NCI-H1436 treated with DMSO at 0.1 percent for 48 hours (cell line): Measurements from ENCODE around the gene ARFGAP1.

Source experiments
- DNase-seq: peaks from one replicate; lab custom pipeline; 2025; lab: John Stamatoyannopoulos, UW

Gene ARFGAP1

DNA sequence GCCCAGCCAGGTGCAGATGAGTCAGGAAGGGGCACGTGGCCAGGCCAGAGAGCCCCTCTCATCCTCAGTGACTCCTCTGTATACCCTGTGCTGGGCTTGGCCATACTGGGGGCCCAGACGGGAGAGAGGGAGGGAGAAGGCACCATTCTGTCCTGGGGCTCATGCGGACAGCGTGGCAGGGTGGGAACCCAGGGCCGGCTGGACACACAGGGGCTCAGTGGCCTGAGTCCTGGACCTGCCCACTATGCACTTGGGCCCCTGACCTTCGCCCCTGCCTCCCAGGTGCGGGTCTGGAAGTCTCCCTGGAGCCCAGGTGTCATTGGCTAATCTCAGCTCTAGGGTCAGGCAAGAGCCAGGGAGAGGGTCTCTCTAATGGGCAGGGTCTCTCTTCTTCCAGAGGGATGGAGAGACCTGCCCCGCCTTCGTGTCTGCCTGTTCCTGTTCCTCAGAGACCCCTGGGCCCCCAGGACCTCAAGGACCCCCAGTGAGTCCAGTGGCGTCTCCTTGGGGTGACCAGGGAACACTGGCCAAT is 48.1 kb downstream of the ARFGAP1 start:
- no peak for DNase-seq

GRCh38 chr20:63321148-63321831 is 48.7 kb downstream of the ARFGAP1 start:
- no peak for DNase-seq

DNA sequence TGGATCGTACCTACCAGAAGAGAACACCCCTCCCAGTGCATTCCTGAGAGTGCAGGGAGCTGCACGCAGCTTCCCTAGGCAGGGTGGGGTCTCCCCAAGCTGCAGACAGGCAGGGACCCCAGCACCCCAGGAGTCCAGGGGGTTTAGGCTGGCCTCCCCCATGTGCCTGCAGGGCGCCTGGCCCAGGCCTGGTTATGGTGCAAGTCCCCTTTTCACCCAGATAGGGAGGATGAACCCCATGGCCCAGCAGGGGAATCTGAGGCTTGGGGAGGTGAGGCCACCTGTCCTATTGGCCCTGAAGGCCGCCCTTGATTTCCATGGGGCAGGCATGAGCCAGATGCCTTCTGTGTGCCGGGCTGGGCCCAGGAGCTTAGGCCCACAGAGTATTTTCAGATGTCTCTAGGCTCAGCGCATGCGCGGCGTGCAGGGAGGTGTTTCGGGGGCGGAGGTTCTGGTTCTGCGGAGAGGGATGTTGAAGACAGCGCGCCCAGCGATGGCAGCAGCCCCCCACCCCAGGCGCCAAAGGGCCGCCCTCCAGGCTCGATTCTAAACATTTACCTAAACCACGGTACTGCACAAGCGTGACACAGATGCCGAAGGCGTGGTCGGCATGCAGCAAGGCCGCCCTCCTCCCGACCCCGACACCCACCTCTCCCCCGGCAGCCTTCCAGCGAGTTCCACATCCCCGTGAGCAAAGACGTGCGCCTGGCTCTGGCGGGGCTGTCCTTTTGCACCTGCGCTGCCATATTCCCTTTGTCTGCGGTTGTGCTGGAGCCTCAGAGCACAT is 49.7 kb downstream of the ARFGAP1 start:
- no peak for DNase-seq

GRCh38 chr20:63322933-63323273 is 50.3 kb downstream of the ARFGAP1 start:
- DNase-seq, result no peak

- no peak for DNase-seq
These were observed 50.9 kb downstream of the ARFGAP1 start for GRCh38 chr20:63323357-63323981.

DNA sequence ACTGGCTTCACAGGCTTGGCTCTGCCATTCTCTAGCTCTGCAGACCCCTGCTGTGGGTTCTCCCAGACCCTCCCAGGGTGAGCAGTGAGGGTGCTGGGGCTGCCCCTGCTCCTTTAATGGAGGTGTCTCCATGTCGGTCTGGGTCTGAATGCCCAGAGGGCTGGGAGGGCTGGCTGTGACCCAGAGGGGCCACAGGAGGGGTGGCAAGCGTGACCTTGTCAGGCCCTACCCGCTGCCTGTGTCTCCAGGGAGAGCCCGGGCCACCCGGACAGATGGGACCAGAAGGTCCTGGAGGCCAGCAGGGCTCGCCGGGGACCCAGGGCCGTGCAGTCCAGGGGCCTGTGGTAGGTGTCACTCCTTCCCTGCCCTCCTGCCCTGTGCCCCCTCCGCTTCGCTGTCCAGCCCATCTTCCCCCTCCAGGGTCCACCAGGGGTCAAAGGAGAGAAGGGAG is 52.4 kb downstream of the ARFGAP1 start:
- no peak for DNase-seq

- no peak for DNase-seq
These were observed 53.1 kb downstream of the ARFGAP1 start for GRCh38 chr20:63325554-63326313.

DNA sequence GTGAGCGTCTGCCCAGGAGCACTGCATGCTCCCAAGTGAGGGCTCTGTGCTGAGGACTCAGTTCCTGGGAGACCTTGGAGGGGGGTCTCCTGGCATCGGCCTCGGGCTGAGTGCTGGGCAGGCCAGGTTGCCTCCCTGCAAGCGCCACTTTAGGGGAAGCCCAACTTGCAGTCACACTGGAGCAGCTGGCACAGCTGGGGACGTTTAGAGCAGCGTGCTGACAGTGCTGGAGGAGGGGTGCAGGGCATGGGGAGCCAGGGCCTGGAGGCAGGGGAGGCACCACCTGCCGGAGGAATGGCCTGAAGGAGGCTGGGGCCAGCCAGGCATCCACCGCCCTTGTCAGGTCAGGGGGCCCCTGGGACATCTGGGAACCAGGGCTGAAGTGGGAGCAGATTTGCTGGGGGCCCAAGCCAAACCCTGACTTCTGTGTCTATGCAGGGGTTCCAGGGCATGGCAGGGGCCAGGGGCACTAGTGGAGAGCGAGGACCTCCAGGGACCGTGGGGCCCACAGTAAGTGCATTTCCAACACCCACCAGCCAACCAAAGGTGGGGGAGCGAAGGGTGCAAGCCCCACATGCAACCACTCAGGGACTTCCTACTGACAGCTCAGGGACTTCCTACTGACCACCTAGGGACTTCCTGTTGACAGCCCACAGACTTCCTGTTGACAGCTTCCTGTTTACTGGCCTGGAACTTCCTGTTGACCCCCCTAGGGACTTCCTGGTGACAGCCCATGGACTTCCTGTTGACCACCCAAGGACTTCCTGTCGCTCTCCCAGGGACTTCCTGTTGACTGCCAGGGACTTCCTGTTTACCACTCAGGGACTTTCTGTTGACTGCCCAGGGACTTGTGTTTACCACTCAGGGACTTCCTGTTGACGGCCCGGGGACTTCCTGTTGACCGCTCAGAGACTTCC is 54.0 kb downstream of the ARFGAP1 start:
- DNase-seq, result no peak

GRCh38 chr20:63327231-63327745 is 54.7 kb downstream of the ARFGAP1 start:
- DNase-seq, result no peak

DNA sequence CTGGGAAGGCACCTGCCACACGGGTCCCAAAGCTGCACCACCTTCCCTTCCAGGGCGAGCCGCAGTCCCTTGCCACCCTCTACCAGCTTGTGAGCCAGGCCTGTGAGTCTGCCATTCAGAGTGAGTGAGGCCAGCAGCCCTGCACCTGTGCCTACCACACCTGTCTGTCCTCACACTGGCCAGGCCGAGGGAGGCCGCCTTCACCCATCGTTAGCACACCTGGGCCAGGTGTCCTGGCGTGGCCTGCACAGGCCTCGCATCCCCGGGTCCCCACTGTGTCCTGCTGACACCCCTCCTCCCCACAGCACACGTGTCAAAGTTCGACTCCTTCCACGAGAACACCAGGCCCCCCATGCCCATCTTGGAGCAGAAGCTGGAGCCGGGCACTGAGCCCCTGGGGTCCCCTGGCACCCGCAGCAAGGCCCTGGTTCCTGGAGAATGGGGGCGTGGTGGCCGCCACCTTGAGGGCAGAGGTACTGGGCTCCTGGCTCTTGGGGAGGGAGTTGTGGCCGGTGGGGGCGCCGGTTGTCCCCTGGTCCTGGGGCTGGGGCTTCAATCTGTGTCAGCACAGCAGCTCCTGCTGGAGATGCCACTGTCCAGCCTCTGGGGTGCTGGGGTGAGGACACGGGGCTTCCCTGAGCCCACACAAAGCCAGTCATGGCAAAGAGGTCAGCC is 55.5 kb downstream of the ARFGAP1 start:
- no peak for DNase-seq

DNA sequence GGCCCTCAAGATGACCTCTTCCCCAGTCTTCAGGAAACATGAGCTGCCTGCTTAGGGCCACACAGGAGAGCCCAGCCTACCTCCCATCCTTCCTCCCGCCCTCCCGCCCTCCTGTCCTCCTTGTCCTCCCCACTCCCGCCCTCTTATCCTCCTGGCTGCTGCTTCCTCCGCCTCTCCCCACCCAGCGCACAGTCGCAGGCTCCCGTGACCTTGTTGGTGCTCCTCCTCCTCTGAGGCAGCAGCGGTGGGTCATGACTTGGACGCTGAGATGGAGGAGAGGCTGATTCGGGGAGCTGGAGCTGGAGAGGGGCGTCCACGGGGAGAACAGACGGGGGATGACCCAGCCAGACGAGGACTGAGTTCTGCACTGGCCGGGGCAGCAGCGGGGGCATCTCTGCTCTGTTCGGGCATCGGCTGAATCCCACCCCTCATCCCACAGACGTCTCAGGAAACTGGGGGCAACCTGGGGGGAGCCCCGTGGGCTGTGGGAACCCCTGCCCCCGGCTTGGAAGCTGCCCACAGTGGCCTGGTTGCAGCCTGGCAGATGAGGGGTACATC is 56.2 kb downstream of the ARFGAP1 start:
- DNase-seq, result no peak

- no peak for DNase-seq
These were observed 56.9 kb downstream of the ARFGAP1 start for GRCh38 chr20:63329331-63330083.

DNA sequence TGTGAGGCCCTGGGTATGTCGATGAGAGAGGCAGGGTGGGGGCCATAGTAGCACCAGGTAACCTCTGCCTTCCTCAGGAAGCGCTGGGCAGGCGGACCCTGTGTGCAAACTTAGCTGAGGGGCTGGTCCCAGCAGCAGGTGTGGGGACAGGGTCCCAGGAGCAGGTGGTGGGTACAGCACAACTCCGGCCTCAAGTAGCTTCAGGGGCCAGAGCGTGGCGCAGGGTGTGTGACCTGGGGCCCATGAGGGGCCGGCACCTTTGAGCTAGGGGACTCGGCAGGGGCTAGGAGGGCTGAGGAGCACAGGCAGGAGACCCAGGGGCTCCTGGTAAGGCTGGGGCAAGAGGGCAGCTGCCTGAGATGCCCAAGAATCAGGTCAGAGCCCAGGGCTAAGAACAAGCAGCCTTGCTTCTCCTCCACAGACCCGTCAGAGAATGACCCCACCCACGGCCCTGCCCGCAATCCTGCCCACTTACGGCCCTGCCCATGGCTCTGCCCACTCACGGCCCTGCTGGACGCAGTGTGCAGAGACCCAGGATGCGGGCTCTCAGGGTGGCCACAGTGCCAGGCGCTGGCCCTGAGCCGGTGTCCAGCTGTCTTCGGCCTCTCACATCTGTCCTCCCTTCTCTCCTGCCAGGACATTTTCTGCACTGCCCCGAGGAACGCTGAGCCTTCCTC is 57.6 kb downstream of the ARFGAP1 start:
- no peak for DNase-seq

- no peak for DNase-seq
These were observed 58.3 kb downstream of the ARFGAP1 start for GRCh38 chr20:63330940-63331339.

GRCh38 chr20:63331741-63332400 is 59.3 kb downstream of the ARFGAP1 start:
- no peak for DNase-seq

DNA sequence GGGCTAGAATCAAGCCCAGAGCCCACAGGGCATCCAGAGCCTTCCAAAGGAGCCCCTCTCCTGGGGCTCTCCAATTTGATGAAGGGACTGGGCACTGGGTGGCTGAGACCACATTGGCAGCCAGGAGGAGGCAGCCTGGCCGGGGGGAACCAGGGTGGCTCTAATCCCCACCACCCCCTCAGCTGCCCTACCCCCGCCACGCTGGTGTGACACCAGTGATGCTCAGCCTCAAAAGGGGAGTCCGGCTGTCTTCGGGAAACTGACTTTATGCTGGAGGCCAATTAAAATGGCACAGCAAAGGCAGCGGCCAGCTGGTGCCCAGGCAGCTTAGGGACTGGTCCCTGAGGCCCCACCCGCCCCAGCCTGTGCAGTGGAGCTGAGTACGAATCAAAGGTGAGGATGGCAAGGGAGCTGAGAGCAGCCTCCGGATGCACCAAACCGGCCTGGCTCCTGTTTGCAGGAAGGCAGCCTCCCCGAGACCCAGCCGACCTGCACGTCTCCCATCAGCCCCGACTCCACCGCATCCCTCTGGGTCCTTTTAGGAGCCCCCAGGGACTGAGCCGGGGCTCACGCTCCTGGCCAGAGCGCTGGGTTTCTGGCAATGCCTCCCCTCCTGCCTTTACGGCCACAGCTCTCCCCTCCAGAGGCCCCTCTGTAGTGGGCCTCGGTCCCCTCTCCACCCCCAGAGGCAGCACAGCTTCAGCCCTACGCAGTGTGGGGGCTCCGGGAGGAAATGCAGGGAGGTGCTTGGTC is 60.1 kb downstream of the ARFGAP1 start:
- no peak for DNase-seq

DNA sequence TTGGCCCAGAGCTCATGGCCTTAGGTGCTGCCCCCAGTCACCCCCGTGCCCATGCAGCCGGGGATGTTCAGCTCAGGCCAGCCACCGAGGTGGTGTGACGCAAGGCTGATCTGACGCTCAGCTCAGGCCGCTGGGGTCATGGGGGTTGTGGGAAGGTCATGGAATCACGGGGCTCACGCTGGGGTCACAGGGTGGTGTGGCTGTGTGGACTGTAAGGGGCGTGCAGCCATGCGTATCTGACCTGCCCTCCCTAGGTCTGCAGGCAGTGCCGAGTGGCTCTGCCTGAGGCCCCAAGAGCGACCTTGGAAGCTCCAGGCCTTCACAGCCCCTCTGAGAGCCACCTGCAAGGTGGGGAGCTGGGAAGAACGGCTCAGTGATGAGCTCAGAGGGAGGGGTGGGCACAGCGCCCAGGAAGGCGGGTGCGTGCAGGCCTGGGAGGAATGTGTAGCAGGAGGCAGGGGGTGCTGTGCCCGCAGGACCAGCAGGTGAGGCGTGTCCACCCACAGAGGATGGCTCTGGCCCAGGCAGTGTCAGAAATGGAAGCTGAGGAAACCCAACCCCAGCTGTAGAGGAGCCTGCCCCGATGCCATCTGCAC is 60.7 kb downstream of the ARFGAP1 start:
- no peak for DNase-seq
